Ovary (tissue), 3 donors: ENCODE measurements around the gene SPATA21.

ENCODE experiments used
- POLR2A ChIP-seq: fragments of 450-650 bp; IDR thresholded peaks from one replicate; pipeline ENCODE4 v1.6.1; 2017; ENCODE audit warnings: antibody characterized with exemption, mild to moderate bottlenecking, moderate library complexity
- TF ChIP-seq, protein P1 (sequence below), 3 donors: fragments of 450-650 bp in 2 of 3; fragments of 200-600 bp in 1 of 3; IDR thresholded peaks; one replicate each; pipeline versions ENCODE4 v1.5.1 to v1.8.0; 2016 to 2022; ENCODE audit warnings: antibody characterized with exemption in 3 of 3, mild to moderate bottlenecking in 1 of 3
- donor health status: DM: no; HTN: no; CAD: no.

DNA sequence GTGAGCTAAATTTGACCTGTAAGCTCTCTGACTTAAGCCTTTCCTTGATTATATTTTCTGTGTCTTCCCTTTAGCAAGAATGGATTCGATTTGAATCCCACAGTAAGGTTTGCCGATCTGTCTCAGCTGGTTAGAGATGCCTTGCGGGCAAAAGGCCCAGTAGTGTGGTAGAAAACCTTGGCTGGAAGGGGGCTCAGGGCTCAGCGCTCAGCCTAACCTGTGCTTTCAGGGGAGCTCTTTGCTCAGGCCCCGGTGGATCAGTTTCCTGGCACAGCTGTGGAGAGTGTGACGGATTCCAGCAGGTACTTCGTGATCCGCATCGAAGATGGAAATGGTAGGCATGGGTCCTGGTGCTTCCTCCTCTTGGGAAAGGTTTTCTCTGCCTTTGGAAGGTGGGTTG is 10.4 kb upstream of the SPATA21 start:
- TF ChIP-seq, protein P1, sequence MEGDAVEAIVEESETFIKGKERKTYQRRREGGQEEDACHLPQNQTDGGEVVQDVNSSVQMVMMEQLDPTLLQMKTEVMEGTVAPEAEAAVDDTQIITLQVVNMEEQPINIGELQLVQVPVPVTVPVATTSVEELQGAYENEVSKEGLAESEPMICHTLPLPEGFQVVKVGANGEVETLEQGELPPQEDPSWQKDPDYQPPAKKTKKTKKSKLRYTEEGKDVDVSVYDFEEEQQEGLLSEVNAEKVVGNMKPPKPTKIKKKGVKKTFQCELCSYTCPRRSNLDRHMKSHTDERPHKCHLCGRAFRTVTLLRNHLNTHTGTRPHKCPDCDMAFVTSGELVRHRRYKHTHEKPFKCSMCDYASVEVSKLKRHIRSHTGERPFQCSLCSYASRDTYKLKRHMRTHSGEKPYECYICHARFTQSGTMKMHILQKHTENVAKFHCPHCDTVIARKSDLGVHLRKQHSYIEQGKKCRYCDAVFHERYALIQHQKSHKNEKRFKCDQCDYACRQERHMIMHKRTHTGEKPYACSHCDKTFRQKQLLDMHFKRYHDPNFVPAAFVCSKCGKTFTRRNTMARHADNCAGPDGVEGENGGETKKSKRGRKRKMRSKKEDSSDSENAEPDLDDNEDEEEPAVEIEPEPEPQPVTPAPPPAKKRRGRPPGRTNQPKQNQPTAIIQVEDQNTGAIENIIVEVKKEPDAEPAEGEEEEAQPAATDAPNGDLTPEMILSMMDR (IDR thresholded peaks at IDR 0.05) = no peak
- no peak for TF ChIP-seq POLR2A
